HG03571 (cell line): Measurements from ENCODE around the gene GALNT17.
"Not testable (repeated sequence)": the region's sequence is repeated elsewhere in the genome, so short reads cannot be mapped to it uniquely, and the experiment has no call there.

Experiments
- ATAC-seq: cut with Tn5 transposase; IDR thresholded peaks from one replicate; pipeline ENCODE4 v1.9.1; 2021; ENCODE audit not compliant: unreplicated experiment

GALNT17 gene

GRCh38 chr7:71157757-71158156 lies 25.8 kb downstream of the GALNT17 start:
- ATAC-seq, result no peak

- no peak for ATAC-seq
Observed at GRCh38 chr7:71165708-71166107, 33.8 kb downstream of the GALNT17 start.

- no peak for ATAC-seq
Observed at GRCh38 chr7:71171476-71171875, 39.5 kb downstream of the GALNT17 start.

GRCh38 chr7:71173955-71174354 lies 42.0 kb downstream of the GALNT17 start:
- ATAC-seq, result no peak

- no peak for ATAC-seq
Observed at GRCh38 chr7:71182438-71182935, 50.5 kb downstream of the GALNT17 start.

- ATAC-seq, result no peak
Observed at GRCh38 chr7:71184136-71184535, 52.2 kb downstream of the GALNT17 start.

- ATAC-seq, result no peak
Observed at GRCh38 chr7:71184609-71185008, 52.7 kb downstream of the GALNT17 start.

GRCh38 chr7:71186535-71187057 lies 54.7 kb downstream of the GALNT17 start:
- ATAC-seq, result no peak

GRCh38 chr7:71191771-71192170 lies 59.8 kb downstream of the GALNT17 start:
- ATAC-seq, result no peak

- no peak for ATAC-seq
Observed at GRCh38 chr7:71193099-71193810, 61.3 kb downstream of the GALNT17 start.

- ATAC-seq, result no peak
Observed at GRCh38 chr7:71198391-71198790, 66.4 kb downstream of the GALNT17 start.

GRCh38 chr7:71198887-71199286 lies 66.9 kb downstream of the GALNT17 start:
- ATAC-seq, result no peak

- no peak for ATAC-seq
Observed at GRCh38 chr7:71206184-71206583, 74.2 kb downstream of the GALNT17 start.

GRCh38 chr7:71208881-71209280 lies 76.9 kb downstream of the GALNT17 start:
- ATAC-seq, result no peak

- not testable (repeated sequence) for ATAC-seq
Observed at GRCh38 chr7:71209484-71209883, 77.5 kb downstream of the GALNT17 start.

GRCh38 chr7:71210220-71210619 lies 78.3 kb downstream of the GALNT17 start:
- ATAC-seq, result no peak

- ATAC-seq, result not testable (repeated sequence)
Observed at GRCh38 chr7:71212433-71212832, 80.5 kb downstream of the GALNT17 start.

- ATAC-seq, result no peak
Observed at GRCh38 chr7:71216211-71216610, 84.3 kb downstream of the GALNT17 start.

GRCh38 chr7:71220210-71220695 lies 88.3 kb downstream of the GALNT17 start:
- no peak for ATAC-seq

GRCh38 chr7:71221049-71221448 lies 89.1 kb downstream of the GALNT17 start:
- no peak for ATAC-seq

- ATAC-seq, result no peak
Observed at GRCh38 chr7:71221549-71221948, 89.6 kb downstream of the GALNT17 start.

GRCh38 chr7:71227126-71227525 lies 95.2 kb downstream of the GALNT17 start:
- ATAC-seq, result no peak

- ATAC-seq, result no peak
Observed at GRCh38 chr7:71229148-71229547, 97.2 kb downstream of the GALNT17 start.
